Activated CD8-positive, alpha-beta memory T cell treated with anti-CD3 and anti-CD28 coated beads for 48 hours (primary cell): ENCODE data around the gene CTBP2.
"Not testable (repeated sequence)": the region's sequence is repeated elsewhere in the genome, so short reads cannot be mapped to it uniquely, and the experiment has no call there.

Source experiments
- DNase-seq, 3 experiments: peaks; one replicate each; pipeline ENCODE4 v3.0.0-alpha.2; 2020; ENCODE audit warnings: low read depth in 2 of 3, low spot score in 2 of 3

CTBP2 gene

DNA sequence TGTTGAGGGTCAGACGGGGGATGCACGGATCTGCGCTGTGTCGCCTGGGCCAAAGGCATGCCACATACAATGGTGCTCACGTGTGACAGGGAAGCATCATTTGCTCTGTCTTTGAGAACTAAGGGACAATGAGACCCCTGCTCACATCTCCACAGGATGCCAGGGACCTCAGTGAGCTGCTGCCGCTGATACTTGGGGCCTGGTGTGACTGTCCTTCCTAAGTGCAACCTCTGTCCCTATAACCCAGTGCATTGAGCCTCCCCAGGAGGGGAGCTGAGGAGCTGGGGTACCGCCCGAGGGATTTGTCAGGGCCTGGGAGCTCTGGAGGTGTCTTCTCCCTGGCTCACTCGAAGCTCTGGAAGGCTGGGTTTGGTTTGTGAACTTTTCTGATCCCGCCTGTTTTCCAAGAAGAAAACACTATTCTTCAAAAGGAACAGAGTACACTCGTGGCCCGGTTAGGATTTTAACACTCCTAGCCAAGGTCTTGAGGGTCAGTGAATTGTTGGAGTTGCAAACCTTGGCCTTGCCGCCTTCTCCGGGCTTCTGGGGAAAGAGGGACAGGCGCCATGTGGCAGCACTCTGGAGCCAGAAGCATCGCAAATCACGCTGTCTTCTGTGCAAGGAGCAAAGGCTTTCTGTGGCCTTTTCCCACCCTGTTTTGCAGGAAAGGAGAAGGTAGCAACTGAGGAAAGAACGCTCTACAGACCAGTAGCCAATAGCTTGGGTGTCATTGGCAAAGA, 26.2 kb upstream of the CTBP2 start:
- no peak for DNase-seq

GRCh38 chr10:125179107-125179506, 18.7 kb upstream of the CTBP2 start:
- DNase-seq, result not testable (repeated sequence)

- DNase-seq, result no peak
These were observed 17.6 kb upstream of the CTBP2 start for GRCh38 chr10:125177641-125178640.

DNA sequence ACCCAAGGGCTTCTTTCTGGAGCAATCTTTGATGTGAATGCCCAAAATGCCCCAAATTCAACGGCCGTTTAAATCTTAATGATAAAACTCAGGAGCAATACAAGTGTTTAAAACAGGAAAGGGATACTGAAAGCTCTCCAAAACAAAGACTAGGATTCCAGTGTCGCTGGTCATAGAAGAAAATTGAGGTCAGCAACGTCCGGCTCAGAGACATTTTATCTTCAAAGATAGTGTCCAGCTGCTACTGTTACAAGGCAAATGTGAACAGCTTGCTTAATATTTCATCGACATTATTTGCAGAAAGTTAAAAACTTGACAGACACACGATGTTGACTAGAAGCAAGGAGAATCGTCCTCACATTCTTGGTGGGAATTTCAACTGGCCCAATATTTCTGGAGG, 15.4 kb upstream of the CTBP2 start:
- DNase-seq, result no peak

GRCh38 chr10:125174360-125174759, 14.0 kb upstream of the CTBP2 start:
- DNase-seq, result no peak

DNA sequence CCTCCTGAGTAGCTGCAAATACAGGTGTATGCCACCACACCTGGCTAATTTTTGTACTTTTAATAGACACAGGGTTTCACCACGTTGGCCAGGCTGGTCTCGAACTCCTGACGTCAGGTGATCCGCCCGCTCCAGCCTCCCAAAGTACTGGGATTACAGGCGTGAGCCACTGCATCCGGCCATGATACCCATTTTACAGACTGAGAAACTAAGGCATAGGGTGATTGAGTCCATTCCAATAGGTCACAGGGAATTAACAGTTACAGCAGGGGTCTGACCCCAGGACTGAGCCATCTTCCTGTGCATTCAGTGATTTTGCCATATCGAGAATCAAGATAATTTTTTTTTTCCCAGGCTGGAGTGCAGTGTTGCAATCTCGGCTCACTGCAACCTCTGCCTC, 12.3 kb upstream of the CTBP2 start:
- no peak for DNase-seq

DNA sequence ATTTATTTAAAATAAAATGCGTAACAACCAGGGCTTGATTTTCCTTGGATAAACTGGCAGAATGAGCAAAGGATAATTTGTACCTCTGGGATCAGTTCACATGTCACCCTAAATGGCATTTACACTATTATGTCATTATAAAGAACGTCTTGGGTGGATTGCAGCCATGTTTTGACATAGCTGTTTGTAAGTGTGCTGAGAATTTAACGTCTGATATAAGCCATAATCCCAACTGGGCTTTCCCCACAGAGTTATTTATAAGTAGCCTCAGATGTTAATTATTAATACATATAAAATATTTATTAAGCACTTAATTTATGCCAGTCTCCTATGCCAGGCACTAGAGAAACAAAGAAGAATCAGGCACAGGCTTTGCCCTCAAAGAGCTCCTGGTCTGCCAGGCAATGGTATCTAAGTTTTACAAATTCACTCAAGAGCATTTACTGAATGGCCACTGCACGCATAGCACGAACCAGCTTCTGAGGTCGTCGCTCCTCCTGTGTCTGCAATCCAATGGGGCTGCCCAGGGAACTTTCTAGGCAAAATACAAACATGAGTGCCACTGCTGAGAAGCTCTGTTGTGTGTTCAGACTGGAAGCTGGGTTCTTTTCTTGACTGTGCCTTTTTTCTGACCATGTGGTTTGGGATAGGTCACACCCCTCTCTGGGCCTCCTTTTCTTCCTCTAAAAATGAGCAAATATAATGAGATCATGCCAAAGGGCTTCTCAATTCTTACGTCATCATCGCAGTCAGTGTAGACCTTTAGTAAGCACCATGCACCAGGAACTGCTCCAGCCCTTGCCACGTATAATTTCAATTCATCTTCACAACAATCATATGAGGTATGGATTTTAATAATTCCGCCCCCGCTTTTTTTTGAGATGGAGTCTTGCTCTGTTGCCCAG, 11.3 kb upstream of the CTBP2 start:
- DNase-seq, result no peak

DNA sequence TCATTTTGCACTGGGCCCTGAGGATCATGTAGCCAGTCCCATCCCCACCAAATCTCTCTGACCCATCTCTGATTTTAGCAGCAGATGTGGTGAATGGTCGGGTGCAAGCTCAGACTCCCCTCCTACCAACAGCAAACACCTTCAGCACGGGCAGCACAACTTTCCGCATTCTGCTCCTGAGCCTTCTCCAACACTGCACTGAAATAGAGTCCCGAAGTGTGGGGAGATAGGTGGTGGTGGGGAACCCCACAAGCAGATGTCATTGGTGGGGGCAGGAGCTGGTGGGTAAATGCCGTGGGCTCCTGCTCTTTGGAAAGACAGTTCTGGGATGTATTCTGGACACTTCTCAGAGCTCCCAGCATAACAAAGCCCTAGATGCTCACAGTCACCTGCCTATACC, 9.6 kb upstream of the CTBP2 start:
- no peak for DNase-seq

- no peak for DNase-seq
These were observed 8.9 kb upstream of the CTBP2 start for GRCh38 chr10:125169279-125169678.

DNA sequence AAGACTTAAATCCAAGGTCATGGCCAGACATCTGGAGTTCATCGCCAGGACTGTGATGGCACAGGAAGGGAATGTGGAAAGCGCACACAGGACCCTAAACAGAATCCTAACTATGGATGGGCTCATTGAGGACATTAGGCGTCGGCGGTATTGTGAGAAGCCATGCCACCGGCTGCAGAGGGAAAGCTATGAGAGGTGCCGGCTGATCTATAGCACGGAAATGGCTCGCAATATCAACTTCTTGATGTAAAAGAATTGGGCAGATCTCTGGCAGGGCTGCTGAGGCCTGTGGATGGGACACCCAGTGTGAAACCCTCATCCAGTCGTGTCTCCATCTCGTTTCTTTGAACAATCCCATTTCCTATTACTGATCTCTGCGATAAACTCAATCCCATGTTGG, 6.3 kb upstream of the CTBP2 start:
- no peak for DNase-seq

DNA sequence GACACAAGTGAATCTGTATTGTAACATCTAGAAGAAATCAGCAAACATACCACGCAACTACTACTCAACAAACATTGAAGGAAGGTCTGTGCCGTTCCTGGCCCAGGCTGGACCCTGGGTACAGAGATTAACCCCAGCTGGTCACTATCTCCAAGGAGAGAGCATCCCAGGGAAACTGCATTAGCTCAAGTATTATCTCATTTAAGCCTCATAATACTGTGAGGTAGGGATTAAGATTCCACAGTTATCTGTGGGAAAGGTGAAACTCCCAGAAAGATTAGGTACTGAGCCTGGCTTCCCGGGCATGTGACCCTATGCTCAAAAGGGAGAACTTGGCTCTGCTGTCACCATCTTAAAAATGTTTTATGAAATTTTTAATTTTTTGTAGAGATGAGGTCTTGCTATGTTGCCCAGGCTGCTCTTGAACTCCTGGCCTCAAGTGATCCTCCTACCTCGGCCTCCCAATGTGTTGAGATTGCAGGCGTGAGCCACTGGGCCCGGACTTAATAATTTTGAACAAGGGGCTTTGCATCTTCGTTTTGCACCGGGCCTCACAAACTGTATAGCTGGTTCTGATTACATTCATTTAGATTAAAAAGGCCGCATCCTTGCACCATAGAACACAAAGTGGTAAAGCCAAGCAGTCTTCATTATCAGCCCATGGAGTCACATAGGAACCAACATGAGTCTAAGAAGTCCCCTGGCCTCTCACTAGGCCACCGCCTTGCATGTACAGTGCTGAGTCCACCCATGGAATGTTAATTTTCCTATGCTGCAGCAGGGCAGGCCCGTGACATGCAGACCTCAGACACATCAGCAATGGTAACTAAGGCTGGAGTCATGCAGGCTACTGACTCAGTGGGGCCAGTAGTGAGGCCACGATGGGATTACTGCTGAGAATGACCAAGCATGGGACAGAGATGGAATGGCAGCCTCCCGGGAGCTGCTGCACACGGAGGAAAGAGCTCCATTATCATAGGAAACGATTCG, 5.5 kb upstream of the CTBP2 start:
- no peak for DNase-seq

DNA sequence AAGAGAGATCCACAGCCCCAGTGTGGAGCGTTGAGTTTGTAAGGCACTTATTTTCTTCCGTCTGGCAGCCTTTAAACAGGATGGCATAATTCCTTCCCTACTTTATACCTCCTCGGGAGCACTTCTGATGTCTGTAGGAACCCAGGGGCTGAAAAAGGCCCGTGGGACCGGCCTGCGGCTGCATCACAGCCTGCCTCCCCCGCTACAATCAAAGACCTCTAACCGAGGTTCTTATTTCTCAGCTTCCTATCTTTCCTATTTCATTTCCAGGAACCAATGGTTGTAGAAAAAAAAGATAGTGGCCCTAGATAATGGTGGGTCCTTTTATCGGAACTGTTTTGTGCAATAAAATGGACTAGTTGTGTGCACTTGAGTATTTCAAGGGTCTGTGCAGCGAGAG, 4.1 kb upstream of the CTBP2 start:
- no peak for DNase-seq

DNA sequence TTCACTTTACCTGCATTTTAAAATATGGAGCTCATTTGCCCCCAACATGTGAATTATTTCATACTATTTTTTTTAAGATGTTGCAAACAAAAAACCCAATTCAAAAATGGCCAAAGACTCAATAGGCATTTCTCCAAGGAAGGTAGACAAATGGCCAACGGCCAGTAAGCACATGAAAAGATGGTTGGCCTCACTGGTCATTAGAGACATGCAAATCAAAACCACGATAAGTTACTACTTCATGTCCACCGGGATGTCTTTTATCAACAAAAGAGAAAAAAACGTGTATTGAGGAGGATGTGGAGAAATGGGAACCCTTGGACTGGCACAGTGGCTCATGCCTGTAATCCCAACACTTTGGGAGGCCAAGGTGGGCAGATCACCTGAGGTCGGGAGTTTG, 3.4 kb upstream of the CTBP2 start:
- no peak for DNase-seq

DNA sequence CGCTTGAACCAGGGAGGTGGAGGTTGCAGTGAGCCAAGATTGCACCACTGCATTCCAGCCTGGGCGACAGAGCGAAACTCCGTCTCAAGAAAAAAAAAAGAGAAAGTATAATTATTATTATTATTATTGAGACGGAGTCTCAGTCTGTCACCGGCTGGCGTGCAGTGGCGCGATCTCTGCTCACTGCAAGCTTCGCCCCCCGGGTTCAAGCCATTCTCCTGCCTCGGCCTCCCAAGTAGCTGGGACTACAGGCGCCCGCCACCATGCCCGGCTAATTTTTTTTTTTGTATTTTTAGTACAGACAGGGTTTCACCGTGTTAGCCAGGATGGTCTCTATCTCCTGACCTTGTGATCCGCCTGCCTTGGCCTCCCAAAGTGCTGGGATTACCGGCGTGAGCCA, 2.9 kb upstream of the CTBP2 start:
- not testable (repeated sequence) for DNase-seq

DNA sequence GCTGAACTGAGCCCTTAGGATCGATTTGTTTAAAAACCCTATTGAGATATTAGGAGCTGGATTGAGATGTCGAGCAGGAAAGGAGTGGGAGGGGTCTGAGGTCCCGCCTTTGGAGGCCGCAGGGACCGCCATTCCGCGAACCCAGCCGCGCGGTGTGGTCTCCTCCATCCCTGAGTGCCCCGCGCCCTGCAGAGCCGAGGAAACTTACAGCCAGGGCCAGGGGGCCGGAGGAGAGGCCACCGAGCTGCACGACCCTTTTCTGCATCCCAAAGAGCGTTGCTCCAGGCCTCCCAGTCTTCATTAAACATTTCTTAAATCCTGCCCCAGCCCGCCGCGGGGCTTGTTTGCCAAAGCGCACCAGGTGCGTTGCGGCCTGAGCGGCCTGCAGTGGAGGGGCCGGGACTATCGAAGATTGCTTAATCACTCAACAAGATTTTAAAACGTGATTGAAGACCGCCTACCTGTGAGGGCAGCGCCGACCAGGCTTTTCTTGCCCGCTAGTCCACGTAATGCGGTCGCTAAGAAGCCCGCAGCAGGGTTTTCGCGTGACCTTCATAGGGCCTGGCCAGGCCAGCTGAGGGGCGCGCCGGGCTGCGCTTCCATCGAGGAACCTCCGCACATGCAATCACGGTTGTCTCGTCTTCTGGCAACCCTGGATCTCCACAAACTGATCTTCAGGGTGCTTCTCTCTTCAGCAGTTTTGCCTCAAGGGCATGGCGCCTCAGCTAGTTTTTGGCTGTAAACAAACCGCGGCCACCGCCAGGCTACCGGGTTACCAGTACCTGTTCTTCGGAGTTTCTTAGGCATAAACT, 2.0 kb upstream of the CTBP2 start:
- no peak for DNase-seq

DNA sequence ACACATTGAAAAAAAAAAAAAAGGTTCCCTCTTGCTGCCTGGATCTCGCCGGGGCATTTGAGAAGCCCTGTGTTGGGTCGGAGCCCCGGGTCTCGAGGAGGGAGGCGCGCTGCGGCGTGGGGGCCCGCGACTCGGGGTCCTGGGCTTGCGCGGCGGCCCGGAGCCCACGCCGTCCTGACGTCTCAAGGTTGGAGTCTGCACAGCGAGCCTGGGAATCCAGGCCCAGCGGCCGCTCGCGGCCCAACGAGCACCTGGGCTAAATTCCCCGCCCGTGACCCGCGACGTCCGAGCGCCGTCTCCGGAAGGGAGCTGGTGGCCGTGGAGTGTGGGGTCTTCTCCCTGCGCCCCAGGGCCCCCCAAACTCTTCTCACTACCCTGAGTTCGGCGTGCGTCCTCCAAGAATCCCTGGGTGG, 1.4 kb upstream of the CTBP2 start:
- DNase-seq, result no peak

DNA sequence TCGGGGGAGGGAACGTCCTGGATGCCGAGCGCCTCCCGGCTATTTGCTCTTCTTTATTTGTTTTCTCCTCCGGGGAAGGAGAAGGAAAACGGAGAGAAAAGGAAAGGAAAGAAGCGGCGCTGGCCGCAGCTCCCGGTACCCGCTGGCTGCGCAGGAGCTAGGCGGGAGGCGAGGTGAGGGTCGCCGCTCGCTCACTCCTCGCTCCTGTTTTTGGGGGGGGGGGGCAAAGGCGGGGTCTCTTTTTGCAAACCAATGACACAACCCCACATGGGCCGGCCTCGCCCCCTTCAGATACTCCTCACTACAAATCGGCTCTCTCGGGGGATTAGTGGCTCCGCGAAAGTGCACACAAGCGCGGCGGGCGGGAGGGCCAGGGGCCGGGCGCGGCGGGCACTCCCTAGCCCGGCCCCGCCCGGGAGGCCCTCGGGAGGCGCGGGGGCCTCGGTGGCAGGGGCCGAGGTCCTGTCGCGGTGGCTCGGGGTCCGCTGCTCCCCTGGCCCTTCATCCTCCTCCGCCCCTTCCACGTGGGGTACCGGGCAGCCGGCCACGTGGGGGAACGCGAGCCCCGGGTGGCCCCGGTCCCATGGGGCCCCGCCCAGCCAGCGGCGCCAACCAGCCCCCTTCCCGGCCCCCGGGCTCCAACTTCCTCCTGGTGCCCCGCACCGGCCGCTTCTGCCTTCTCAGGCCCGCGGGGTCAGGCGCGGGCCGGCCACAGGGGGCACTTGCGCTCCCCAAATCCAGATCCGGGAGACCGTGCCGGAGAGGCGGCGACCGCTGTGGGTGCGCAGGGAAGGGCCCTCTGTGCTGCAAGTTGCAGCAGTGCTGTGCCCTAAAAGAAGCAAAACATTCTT, 718 bp upstream of the CTBP2 start:
- no peak for DNase-seq

DNA sequence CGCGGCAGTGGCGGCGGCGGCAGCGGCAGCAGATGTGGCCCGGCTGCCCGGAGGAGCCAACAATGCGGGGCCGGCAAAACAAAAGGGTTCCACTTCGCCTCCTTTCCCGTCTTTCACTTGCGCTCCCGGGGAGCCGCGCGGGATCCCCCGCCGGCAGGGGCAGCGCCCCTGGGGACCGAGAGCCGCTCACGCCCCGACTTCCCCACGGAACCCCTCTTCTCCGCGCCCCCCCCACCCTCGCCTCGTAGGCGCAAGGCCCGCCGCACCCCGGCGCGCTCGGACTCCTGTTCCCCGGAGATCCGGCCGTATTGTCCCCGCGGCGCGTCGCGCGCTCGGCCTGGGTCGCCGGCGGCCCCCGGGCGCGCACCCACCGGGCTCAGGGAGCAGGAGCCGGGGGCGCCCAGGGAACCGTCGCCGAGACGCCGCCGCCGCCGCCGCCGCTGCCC, 854 bp downstream of the CTBP2 start:
- no peak for DNase-seq
